Measurements from ENCODE around the gene KLHL22. TPM values are rescaled to one million over a fixed set of nuclear protein-coding genes. Genes with fewer than 3 reads are reported as not detected.
"Not testable (repeated sequence)": the region's sequence is repeated elsewhere in the genome, so short reads cannot be mapped to it uniquely, and the experiment has no call there.

The KLHL22 gene
- polyA plus RNA-seq, 4 donors = 29.4 to 33.1 (median 32.6) TPM

GRCh38 chr22:20506543-20507252 lies 11.1 kb upstream of the KLHL22 start:
- no peak for DNase-seq (ENCODE audit: low read depth in 4 of 4, low spot score in 3 of 4)

DNA sequence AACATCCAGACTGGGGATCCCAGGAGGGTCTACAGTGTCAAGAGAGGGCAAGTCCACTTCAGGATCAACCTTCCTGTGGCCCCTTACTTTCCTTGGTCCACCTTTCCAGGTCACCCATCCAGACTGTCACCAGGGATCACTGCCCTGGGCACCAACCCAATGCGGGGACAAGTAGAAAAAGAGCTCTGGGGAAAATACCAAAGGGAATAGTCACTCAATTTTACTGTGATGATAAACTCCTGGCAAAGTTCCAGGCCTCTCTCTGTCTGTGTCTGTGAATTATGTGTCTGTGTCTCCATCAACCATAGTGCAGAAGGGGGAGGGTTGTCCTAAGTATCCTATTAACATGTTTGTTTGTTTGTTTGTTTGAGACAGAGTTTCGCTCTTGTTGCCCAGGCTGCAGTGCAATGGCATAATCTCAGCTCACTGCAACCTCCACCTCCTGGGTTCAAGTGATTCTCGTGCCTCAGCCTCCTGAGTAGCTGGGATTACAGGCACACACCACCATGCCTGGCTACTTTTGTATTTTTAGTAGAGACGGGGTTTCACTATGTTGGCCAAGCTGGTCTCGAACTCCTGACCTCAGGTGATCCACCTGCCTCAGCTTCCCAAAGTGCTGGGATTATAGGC lies 8.8 kb upstream of the KLHL22 start:
- DNase-seq (ENCODE audit: low read depth in 4 of 4, low spot score in 3 of 4) = not testable (repeated sequence)

DNA sequence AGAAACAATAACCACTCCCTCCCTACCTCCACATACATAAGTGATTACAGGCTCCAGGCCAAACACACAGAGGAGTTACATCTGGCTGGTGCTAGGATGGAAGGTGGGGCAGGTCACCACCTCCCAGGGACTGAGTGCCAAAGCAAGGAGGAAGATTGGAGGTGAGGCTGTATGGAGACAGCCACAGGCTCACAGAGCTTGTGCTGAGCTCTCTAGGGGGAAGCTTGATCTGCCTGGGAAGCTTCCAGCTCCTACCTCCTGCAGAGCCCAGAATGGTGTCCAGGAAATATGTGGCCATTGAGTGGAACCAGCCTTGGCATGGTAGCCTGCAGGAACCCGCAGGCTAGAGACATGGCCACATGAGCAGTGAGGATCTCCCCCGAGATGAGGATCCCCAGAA lies 8.2 kb upstream of the KLHL22 start:
- no peak for DNase-seq (ENCODE audit: low read depth in 4 of 4, low spot score in 3 of 4)

- DNase-seq (ENCODE audit: low read depth in 4 of 4, low spot score in 3 of 4) = no peak
Observed at GRCh38 chr22:20499769-20500168, 4.2 kb upstream of the KLHL22 start.

- no peak for DNase-seq (ENCODE audit: low read depth in 4 of 4, low spot score in 3 of 4)
Observed at GRCh38 chr22:20498913-20499312, 3.3 kb upstream of the KLHL22 start.

- no peak for DNase-seq (ENCODE audit: low read depth in 4 of 4, low spot score in 3 of 4)
Observed at GRCh38 chr22:20497426-20497825, 1.8 kb upstream of the KLHL22 start.

GRCh38 chr22:20495861-20496681 lies 476 bp upstream of the KLHL22 start:
- peak; percentile 82 to 87 (median 86) for DNase-seq (ENCODE audit: low read depth in 4 of 4, low spot score in 3 of 4)

DNA sequence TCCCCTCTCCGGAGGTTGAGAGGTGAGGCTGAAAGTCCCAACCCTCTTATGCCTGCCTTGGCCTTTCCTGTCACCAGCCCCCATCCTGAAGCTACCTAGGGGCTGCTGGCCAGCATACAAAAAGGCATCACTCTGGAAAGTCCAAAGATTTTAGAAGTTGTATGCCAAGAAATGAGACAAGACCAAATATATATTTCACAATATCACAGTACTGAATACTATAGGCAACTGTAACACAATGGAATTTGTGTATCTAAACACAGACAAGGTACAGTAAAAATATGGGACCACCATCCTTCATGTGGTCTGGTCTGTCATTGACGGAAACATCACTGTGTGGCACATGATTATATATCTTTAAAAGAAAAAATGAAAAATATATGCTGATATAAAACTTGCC lies 4.2 kb downstream of the KLHL22 start:
- no peak for DNase-seq (ENCODE audit: low read depth in 4 of 4, low spot score in 3 of 4)

DNA sequence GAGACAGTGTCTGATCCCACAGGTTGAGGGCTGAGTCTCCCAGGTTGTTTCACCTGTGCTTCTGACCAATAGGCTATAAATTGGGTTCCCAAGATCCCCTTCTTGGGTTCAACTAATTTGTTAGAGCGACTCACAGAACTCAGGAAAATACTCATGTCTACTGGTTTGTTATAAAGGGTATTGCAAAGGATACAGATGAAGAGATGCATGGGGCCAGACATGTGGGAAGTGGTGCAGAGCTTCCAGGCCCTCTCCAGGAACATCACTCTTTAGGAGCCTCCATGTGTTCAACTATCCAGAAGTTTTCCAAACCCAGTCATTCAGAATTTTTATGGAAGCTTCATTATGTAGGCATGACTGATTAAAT lies 4.7 kb downstream of the KLHL22 start:
- no peak for DNase-seq (ENCODE audit: low read depth in 4 of 4, low spot score in 3 of 4)

GRCh38 chr22:20490183-20490940 lies 5.2 kb downstream of the KLHL22 start:
- no peak for DNase-seq (ENCODE audit: low read depth in 4 of 4, low spot score in 3 of 4)

DNA sequence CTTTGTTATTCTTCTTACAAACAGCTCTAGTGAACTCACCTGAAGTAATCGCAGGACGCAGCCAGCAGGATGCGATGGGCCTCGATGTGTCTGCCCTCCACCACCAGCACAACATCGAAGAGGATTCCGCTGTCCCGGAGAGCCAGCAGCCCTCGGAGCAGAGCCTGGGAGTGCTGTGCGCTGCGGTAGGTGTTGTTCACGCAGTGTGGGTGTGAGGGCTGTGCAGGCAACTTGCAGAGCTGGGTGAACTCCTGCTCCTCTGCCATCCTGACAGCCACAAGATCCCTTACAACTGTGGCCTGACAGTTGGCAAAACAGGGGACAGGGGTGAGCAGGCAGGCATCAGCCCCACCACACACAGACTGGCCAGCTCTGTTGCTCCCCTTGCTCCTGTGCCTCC lies 6.6 kb downstream of the KLHL22 start:
- no peak for DNase-seq (ENCODE audit: low read depth in 4 of 4, low spot score in 3 of 4)

- no peak for DNase-seq (ENCODE audit: low read depth in 4 of 4, low spot score in 3 of 4)
Observed at GRCh38 chr22:20487715-20488114, 7.9 kb downstream of the KLHL22 start.

GRCh38 chr22:20486229-20486628 lies 9.4 kb downstream of the KLHL22 start:
- DNase-seq (ENCODE audit: low read depth in 4 of 4, low spot score in 3 of 4) = no peak

- DNase-seq (ENCODE audit: low read depth in 4 of 4, low spot score in 3 of 4) = no peak
Observed at GRCh38 chr22:20484948-20485683, 10.5 kb downstream of the KLHL22 start.

- DNase-seq (ENCODE audit: low read depth in 4 of 4, low spot score in 3 of 4) = no peak
Observed at GRCh38 chr22:20483771-20484170, 11.8 kb downstream of the KLHL22 start.

GRCh38 chr22:20483143-20483506 lies 12.5 kb downstream of the KLHL22 start:
- not testable (repeated sequence) for DNase-seq (ENCODE audit: low read depth in 4 of 4, low spot score in 3 of 4)

DNA sequence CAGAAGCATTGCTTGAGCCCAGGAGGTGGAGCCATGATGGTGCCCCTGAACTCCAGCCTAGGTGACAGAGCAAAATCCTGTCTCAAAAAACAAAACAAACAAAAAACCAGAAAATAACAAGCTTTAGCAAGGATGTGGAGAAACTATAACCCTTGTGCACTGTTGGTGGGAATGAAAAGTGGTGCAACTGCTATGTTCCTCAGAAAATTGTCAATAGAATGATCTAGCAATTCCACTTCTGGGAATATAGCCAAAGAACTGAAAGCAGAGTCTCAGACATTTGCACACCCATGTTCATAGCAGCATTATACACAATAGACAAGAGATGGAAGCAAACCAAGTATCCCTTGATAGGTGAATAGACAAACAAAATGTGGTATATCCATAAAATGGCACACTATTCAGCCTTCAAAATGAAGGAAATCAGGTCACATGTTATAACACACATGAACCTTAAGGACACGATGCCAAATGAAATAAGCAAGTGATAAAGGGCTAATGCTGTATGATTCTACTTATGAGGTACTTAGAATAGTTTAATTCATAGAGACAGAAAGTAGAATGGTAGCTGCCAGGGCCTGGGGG lies 15.9 kb downstream of the KLHL22 start:
- no peak for DNase-seq (ENCODE audit: low read depth in 4 of 4, low spot score in 3 of 4)

DNA sequence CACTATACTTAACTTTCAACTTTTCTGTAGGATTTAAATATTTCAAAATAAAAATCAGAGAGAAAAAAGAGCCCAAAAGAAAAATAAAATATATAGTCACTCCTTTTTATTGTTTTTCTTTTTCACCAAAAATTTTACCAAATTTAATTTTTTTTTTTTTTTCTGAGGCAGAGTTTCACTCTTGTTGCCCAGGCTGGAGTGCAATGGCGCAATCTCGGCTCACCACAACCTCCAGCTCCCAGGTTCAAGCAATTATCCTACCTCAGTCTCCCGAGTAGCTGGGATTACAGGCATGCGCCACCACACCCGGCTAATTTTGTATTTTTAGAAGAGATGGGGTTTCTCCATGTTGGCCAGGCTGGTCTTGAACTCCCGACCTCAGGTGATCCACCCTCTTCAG lies 17.5 kb downstream of the KLHL22 start:
- DNase-seq (ENCODE audit: low read depth in 4 of 4, low spot score in 3 of 4) = not testable (repeated sequence)

DNA sequence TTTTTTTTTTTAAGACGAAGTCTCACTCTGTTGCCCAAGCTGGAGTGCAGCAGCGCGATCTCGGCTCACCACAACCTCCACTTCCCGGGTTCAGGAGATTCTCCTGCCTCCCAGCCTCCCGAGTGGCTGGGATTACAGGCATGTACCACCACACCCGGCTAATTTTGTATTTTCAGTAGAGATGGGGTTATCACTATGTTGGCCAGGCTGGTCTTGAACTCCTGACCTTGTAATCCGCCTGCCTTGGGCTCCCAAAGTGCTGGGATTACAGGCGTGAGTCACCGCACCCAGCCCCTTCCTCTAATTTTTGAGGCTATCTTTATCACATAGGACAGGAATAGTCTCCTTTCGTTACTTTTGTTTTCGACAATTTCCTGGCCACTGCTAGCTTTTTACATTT lies 20.0 kb downstream of the KLHL22 start:
- not testable (repeated sequence) for DNase-seq (ENCODE audit: low read depth in 4 of 4, low spot score in 3 of 4)

DNA sequence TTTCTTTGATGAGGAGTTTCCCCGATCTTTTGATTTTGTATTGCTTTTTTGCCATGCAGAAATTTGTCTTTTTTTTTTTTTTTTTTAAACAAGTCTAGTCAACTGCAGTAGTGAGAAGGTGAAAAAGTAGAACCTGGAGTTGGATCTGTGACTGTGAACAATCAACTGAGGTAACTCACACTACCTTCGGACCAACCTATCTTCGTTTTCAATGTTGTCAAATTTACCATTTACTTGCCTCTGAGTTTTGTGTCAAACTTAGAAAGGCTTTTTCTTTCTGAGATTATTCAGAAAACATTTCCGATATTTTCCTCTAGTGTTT lies 20.5 kb downstream of the KLHL22 start:
- DNase-seq (ENCODE audit: low read depth in 4 of 4, low spot score in 3 of 4) = no peak

Measured in right renal pelvis (tissue), 4 donors.